DMS79 (cell line): ENCODE data around the gene ANXA2R.
"Not testable (repeated sequence)": the region's sequence is repeated elsewhere in the genome, so short reads cannot be mapped to it uniquely, and the experiment has no call there.

Experiments
- DNase-seq: peaks from one replicate; lab custom pipeline; 2025; lab: John Stamatoyannopoulos, UW

Gene ANXA2R

DNA sequence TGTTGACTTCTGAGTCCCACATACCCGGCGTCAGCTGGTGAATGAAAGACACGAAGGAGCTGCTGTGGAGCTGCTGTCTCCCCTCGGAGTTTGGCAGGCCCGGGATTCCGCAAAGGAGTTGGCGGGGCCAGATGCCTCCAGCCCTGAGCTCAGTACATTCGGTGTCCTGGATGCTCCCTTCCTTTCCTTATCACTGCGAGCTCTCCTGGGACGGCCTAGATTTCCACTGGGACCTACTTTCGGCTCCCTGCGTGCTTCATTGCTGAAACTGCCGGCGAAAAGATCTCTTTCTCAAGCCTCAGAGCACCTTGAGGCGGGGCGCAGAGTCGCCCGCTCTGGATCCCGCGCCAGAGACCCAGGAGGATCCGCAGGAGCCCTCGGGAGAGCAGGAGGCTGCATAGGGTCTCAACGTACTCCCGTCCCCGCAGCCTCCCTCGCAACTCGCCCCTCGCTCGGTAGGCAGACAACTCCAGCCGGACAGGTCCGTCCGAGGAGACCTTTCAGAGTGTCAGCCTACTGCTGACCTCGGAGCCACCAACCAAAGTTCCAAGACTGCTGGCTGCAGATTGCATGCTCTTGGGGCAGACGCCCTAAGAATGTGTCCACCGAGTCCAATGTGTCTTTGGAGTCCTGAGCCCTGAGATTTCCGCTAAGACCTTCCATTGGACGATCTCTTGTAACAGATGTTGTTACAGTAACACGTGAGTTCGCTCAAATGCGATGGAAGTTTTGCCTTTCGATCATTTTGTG, 6.1 kb downstream of the ANXA2R start:
- DNase-seq: no peak

GRCh38 chr5:43027054-43027785, 12.9 kb downstream of the ANXA2R start:
- no peak for DNase-seq

- DNase-seq: not testable (repeated sequence)
Measured at GRCh38 chr5:43025184-43025950, 14.8 kb downstream of the ANXA2R start.

- no peak for DNase-seq
Measured at GRCh38 chr5:43024217-43024616, 15.9 kb downstream of the ANXA2R start.

DNA sequence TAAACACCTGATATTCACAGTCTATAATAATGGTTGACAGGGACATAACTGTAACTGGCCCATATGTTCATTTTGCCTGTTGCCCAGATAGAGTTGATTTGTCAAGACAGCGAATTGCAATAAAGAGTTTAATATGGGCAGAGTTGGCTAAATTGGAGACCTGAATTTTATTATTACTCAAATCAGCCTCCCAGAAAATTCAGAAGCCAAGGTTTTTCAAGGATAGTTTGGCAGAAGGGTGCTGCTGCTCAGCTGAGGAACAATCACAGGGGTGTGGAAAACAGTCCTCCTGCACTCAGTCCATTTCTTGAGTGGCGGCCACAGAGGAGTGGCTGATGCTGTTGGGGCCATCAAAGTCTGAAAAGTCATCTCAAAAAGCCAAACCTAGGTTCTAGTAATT, 19.0 kb downstream of the ANXA2R start:
- DNase-seq: no peak

- no peak for DNase-seq
Measured at GRCh38 chr5:43020399-43020746, 19.7 kb downstream of the ANXA2R start.

DNA sequence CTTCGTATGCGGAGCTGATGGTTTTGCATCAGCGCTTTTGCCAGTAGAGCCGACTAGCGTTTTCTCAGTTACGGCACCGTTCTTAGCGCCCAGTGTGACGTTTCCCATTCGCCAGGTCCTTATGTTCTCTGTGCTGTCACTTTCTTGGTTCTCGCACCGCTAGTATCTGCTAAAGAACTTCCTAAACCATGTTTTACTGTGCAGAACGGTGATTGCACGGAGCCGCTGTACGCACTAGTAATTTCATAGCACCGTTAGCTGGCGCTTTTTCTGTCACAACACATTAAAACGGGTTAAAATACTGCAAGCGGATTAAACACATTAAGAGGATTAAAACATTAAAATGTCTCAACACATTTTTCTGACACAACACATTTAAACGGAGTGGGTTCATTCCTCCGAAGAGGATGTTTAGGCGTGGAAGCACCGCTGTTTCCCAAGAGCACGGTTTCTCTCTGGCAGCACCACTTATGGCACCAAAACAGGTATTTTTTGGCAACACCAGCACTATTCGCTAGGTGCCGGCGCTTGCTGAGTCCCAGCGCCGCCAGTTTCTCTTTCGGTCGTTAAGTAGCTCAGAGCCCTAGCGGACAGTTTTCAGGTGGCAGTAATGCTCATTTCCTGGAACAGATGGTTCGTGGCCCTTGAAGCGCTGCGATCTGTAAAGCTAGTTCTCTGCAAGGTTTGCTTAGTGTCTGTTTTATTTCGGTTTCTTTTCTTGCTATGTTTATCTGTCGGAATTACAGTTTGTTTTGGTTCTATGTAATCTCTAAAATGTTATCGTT, 20.3 kb downstream of the ANXA2R start:
- DNase-seq: peak; percentile 55

DNA sequence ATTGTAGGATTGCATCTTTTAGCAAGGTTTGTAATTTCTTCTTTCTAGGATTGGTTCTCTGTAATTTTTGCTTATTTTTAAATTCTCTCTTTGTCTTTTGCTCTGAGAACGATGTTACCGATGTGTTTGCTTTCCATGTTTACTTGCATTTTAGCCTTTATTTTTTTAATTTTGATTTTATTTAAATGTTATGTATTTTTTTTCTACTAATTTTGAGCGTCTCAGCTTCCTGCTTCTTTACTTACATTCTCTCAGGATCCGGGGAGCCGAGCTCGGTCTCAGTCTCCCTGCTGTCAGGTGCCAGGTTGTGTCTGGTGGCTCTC, 20.9 kb downstream of the ANXA2R start:
- DNase-seq: no peak

- no peak for DNase-seq
Measured at GRCh38 chr5:43017428-43017815, 22.7 kb downstream of the ANXA2R start.

DNA sequence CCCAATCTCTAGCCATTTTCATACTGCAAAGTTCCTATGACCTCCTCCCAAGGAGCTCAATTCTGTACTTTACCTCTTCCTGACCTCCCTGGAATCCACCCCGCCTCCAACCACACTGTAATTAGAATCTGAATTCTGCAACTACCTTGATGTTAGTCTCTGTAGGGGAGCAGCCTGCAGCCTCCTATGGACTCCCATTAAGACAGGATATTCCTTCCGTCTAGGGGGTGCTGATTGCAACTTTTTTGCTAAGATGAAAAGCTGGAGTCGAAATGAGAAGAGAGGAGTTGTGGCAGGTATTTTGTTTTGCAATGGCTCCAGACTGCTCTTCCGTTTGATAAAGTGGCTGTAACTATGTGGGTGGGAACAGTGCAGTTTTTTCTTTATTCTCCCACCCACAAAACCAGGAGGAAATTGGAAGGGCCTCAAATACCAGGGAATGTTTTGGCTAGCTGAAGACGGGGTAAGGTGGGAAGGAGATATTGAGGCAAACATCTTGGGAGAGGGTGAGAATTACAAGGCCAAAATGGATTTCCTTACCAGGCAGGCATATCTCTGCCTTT, 23.8 kb downstream of the ANXA2R start:
- no peak for DNase-seq

DNA sequence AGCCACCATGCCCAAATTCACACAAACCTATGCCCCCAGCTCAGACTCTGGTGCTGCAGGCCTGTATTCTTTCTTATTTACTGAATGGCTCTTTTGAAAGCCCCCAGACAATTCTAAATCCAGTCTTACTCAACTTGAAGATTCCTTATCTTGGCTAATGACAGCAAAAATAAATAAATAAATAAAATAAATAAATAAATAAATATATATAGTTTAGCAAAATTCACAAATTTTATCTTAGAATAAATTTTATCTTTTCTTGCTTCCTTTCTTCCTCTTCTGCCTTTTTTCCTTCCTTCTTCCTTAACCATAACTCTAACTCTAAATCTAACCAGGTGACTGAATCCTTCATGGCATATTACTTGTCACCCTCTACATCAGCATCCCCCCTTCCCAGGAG, 25.6 kb downstream of the ANXA2R start:
- DNase-seq: no peak

DNA sequence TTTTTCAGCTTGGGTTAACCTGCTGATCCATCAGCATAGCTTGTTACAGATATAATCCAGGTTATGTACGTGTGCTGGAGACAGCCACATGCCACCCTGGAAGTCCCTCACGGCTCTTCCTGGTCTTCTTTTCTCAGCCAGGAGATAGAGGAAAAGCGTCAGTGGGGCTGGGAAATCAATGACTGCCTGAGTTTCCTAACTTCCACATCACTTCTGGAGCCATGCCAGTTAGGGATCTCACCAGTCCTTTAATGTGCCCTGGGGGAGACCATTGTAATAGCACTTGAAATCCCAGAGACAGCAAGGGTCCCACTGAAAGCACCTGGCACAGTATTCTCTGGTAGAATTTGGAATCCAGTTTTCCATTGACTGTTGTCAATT, 29.2 kb downstream of the ANXA2R start:
- DNase-seq: peak; percentile 36

GRCh38 chr5:43008363-43009153, 31.6 kb downstream of the ANXA2R start:
- DNase-seq: peak; percentile 73

- DNase-seq: peak; percentile 83
Measured at GRCh38 chr5:43007911-43008362, 32.2 kb downstream of the ANXA2R start.

DNA sequence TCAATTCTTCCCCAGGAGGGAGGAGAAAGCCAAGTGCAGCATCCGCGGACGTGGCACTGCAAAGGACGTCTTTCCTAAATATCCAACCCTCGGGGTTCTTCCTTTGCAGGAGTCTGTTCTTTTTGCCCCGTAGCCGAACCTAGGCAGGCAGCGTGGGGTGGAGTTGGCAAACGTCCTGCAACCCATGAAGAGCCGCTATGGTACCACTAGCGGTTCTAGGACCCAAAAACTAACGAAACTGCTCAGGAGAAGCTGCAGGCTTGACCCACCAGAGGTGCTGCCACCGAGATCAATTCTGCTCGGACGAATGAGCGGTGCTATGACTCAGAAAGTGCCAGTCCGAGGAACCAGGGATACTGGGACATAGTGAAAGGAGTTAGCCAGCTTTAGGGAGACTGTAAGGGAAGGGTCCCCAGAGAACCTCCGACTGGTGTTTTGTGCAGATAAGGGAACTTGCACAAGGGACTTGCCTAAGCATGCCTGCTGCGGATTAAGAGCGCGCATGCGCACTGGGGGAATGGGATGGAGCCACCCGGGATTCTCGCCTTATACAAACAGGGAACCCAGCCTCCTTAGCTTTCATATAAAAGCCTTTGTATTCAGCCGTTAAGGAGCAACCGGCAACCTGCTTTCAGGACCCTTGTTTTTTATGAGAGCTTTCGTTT, 32.7 kb downstream of the ANXA2R start:
- DNase-seq: peak; percentile 93

DNA sequence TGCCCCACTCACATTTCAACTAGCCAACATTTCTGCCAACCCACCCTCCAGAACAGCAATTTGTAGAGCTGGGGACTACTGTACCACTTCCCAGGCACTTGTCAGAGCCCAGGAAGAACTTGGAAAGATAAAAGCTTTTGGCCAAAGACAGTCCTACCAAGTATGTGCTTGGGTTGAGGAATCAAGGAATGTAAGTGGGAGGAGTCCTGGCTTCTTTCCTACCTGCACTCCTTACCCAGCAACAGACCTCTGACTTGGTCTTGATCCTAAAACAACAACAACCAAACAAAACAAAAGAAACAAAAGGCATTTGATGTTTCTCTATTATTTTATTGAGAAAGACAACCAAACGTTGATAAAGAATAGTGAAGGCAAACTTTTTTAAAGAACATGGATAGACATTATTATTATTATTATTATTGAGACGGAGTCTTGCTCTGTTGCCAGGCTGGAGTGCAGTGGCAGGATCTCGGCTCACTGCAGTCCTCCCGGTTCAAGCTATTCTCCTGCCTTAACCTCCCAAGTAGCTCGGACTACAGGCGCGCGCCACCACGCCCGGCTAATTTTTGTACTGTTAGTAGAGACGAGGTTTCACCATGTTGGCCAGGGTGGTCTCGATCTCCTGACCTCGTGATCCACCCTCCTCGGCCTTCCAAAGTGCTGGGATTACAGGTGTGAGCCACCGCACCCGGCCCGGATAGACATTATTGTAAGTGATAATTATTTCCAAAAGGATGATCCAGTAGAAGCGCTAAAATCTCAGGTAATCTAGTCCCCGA, 33.5 kb downstream of the ANXA2R start:
- no peak for DNase-seq

GRCh38 chr5:43005031-43005430, 35.1 kb downstream of the ANXA2R start:
- DNase-seq: no peak

- no peak for DNase-seq
Measured at GRCh38 chr5:43001748-43002147, 38.4 kb downstream of the ANXA2R start.

DNA sequence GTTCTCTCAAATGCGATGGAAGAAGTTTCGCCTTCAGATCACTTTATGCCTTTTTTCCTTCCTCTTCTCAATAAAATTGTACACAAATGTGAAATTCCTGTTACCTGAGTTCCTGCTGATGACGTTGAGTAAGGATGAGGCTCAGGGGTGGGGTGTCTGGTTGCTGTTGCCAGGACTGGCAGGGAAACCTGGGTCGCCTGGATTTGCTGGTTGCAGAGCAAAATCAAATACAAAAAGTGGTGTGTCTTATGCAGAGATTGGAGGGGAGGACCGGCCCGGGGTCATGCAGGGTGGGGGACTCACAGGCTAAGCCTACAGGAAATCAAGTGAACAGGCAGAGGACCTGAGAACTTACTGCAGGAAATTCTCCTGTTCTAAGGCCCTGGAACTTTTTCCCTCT, 39.2 kb downstream of the ANXA2R start:
- DNase-seq: no peak
